Ishikawa (cell line): ENCODE results near the gene MLH1.

Experiments used
- CEBPB ChIP-seq: IDR thresholded peaks from 2 replicates; pipeline ENCODE4 v1.6.1; 2012
- CREB1 ChIP-seq: IDR thresholded peaks from 2 replicates; pipeline ENCODE4 v1.6.1; 2012; ENCODE audit warnings: low read depth
- EGR1 ChIP-seq: IDR thresholded peaks from 2 replicates; pipeline ENCODE4 v1.6.1; 2012
- EP300 ChIP-seq: IDR thresholded peaks from 2 replicates; pipeline ENCODE4 v1.6.1; 2012; ENCODE audit warnings: borderline replicate concordance
- FOXM1 ChIP-seq: IDR thresholded peaks from 2 replicates; pipeline ENCODE4 v1.6.1; 2012; ENCODE audit warnings: low read depth, borderline replicate concordance
- MAX ChIP-seq: IDR thresholded peaks from 2 replicates; pipeline ENCODE4 v1.6.1; 2012
- NFIC ChIP-seq: IDR thresholded peaks from 2 replicates; pipeline ENCODE4 v1.6.1; 2012
- RAD21 ChIP-seq: IDR thresholded peaks from 2 replicates; pipeline ENCODE4 v1.6.1; 2012; ENCODE audit warnings: low read depth
- REST ChIP-seq: IDR thresholded peaks from 2 replicates; pipeline ENCODE4 v1.6.1; 2012; ENCODE audit warnings: low read depth, mild to moderate bottlenecking
- TAF1 ChIP-seq: IDR thresholded peaks from 2 replicates; pipeline ENCODE4 v1.6.1; 2012; ENCODE audit warnings: low read depth, mild to moderate bottlenecking
- TCF12 ChIP-seq: IDR thresholded peaks from 2 replicates; pipeline ENCODE4 v1.6.1; 2012; ENCODE audit warnings: low read depth
- USF1 ChIP-seq: IDR thresholded peaks from 2 replicates; pipeline ENCODE4 v1.6.1; 2012
- YY1 ChIP-seq: IDR thresholded peaks from 2 replicates; pipeline ENCODE4 v1.6.1; 2012; ENCODE audit warnings: low read depth
- ZBTB7A ChIP-seq: IDR thresholded peaks from 2 replicates; pipeline ENCODE4 v1.6.1; 2012; ENCODE audit warnings: low read depth

- TF ChIP-seq RAD21 (no peak), EP300 (no peak), REST (no peak), CREB1 (no peak), MAX (no peak), FOXM1 (no peak), TCF12 (no peak), ZBTB7A (no peak), NFIC (no peak), CEBPB (no peak), YY1 (no peak), USF1 (no peak), EGR1 (no peak), TAF1 (no peak)
These were observed 38.7 kb upstream of the MLH1 start for GRCh38 chr3:36954452-36955134.
